Fibroblast of skin of left biceps (primary cell): ENCODE data around the gene GMEB2.

Source experiments
- DNase-seq, 2 experiments: peaks; one replicate each; pipeline ENCODE4 v3.0.0-alpha.2; 2013; ENCODE audit warnings: low read depth in 2 of 2

GMEB2 gene

GRCh38 chr20:63590218-63591146 lies 36.4 kb downstream of the GMEB2 start:
- DNase-seq = no peak

DNA sequence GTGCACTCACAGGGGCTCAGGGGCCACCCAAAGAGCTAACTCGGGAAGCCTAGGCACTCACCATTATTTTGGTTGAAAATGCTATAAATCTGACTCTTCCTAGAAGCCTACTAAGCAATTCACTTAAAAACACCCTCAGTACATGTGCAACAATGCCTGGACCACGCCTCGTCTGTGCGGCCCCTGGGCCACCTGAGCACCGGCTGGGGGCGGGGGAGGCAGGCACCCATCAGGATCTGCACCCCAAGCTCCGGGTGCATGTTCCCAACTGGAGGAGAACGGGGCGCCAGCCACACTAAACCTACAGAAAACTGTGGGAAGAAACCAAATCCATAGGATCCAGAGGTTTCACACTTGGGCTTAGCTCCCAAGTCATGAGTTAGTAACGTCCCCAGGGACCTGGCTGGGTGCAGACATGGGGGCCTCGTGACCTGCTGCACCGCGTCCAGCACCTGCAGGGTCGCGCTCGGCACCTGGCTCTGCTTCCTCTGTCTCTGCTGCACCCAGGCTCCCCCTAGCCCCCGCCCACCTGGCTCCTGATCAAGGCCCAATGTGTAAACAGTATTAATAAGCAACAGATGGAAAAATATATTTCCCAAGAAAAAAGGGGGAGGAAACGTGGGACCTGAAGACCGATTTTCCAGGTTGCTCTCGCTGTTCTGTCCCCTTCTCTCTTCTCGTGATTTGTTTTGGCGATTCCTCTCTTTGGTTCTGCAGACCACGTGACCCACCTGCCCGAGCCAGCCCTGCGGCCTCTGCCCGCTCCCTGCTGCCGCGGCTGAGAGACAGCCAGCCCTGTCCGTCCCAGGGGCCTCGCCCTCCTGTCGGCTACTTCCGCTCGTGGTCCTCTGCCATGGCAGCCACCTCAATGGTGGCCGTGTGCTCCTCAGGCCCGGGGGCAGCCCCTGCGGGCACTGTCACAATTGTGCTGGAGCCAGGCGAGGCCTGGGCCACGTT lies 37.4 kb downstream of the GMEB2 start:
- no peak for DNase-seq

DNA sequence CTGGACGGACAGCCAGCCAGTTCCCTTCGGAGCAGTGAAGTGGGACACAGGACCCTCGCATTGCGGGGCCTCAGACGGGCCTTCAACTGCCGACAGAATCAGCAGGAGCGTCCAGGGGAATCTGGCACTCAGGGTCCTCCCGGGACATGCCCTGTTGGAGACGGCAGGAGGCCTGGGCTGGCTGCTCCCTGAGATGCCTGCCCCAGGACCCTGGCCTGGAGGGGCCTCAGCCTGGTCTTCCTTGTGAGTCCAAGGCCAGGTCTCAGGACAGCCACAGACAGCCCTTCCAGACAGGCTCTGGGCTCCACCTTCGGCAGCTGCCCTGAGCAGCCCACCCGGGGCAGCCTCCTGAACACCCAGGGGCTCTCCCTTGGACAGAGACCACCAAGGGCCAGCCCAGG lies 38.3 kb downstream of the GMEB2 start:
- no peak for DNase-seq

GRCh38 chr20:63587776-63588591 lies 38.9 kb downstream of the GMEB2 start:
- DNase-seq = no peak

DNA sequence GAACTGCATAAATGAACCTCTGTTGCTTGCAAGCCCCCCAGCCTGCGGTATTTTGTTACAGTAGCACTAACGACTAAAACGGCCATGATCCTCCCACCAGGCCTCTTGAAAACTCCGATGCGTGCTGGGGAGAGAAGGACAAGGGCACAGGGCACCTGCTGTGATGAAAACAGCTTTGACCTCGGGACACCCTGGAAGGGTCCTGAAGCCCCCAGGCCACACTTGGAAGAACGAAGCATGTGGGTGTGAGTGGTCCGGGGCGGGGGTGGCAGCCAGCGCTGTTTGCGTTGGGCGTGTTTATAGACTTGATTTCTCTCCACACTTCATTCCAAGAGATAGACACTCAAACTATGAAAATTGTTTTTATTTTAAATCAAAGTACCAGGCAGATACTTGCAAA lies 39.6 kb downstream of the GMEB2 start:
- DNase-seq = no peak

GRCh38 chr20:63586797-63587196 lies 40.1 kb downstream of the GMEB2 start:
- DNase-seq = no peak

DNA sequence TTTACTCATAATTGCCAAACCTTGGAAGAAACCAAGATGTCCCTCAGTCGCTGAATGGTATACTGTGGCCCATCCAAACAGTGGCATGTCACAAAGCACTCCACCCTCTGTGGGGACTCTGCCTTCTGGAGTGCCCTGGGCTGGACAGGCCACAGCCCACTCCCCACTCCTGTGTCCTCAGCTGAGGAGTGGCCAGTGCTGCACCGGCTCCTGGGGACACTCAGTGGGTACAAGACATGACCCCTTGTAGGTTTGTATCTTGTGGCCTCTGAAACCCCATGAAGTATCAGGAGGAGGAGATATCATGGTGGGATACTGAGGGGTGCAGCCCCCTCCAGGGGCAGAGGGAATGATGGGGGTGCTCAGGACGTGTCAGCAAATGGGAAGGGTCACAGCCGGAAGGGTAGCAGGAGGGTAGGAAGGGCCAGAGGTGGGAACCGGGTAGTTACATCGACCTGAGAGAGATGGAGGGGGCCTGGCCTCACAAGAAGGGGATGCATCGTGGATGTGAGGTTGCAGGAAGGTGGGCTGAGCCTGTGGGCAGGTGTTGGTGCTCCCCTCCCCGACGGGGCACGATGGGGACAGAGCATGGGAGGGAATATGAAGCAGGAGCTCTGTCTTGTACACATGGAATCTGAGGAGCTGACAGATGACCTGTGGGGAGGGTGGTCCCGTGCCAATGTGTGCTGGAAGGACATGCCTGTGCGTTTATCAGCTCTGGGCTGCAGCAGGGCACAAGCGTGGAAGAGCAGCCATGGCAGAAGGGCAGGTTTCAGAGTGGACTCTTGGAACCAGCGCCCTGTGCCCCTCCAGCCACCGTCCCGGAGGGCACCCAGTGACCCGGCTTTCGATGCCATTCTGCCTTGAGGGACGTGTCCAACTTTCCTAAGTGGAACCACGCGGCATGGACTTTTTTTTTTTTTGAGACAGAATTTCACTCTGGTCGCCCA lies 41.0 kb downstream of the GMEB2 start:
- no peak for DNase-seq

- no peak for DNase-seq
Measured at GRCh38 chr20:63582382-63583063, 44.4 kb downstream of the GMEB2 start.

GRCh38 chr20:63580796-63581461 lies 46.0 kb downstream of the GMEB2 start:
- no peak for DNase-seq

DNA sequence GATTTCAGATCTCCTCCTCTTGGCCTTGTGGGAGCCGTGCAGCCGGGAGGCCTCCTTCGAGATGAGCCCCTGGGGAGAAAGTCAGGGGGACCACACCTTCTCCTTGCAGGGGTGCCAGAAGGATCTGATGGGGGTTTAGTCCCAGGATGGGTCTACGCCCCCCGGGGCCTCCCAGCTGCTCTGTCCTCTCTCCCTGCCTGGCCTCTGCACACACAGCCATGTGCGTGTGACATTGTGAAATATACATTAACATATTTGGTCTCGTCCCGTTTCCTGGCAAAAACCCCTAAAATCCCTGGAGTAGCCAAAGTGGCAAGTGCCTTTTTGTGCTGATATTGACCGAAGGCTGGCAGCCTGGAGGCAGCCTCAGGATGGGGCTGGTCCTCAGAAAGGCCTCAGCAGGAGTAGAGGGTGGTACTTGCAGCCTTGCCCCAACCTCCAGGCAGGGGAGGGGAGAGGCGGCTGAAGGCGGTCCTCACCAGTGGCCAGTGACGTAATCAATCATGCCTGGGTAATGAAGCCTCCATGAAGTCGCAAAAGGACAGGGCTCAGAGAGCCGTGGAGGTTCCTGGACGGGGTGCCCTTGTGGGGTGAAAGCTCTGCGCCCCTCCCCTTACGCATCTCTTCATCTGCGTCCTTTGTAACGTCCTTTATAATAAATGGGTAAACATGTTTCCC lies 47.7 kb downstream of the GMEB2 start:
- no peak for DNase-seq

GRCh38 chr20:63578224-63579016 lies 48.5 kb downstream of the GMEB2 start:
- DNase-seq = no peak

GRCh38 chr20:63577317-63577894 lies 49.5 kb downstream of the GMEB2 start:
- DNase-seq = no peak

DNA sequence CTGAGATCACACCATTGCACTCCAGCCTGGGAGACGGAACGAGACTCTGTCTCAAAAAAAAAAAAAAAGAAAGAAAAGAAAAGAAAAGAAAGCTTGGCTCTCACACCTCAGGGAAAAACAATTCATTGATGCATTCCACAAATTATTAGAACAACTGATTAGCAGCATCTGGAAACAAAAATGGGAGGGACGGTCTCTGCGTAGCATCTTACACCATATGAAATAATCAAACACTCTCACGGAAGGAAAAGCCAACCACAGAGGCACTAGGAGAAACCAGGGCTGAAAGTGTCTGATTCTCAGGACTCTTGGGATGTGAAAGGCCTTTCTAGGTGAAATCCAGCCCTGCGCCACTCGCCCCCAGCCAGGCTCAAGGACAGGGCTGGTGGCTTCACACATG lies 50.6 kb downstream of the GMEB2 start:
- no peak for DNase-seq

DNA sequence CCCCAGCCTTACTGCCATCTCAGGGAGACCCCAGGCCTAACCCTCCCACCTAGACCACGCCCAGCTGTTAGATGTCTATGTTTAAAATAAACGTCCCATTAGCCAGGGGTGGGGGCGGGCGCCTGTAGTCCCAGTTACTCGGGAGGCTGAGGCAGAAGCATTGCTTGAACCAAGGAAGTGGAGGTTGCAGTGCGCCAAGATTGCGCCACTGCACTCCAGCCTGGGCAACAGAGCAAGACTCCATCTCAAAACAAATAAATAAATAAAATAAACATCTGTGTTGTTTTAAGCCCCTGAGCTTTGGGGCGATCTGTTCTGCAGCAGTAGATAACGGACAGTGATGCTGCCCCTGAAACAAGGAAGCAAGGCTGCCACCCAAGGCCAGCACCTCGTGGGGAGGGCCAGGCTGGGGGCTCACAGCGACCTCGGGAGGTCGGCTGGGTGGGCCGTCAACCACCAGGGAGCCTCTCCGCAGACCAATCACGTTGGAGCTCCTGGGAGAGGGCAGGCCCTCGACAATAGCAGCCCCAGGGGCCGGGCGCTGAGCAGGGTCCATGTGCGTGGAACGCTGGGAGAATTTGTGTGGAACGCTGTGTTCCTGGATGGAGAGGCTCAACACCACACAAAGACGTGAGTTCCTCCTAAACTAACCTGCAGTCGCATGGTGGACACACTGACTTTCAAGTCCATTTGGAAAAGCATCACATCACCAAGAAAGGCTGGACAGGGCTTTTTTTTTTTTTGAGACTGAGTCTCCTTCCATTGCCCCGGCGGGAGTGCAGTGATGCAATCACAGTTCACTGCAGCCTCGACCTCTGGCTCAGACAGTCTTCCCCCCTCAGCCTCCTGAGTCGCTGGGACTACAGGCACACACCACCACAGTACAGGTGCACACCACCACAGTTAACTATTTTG lies 51.8 kb downstream of the GMEB2 start:
- no peak for DNase-seq

DNA sequence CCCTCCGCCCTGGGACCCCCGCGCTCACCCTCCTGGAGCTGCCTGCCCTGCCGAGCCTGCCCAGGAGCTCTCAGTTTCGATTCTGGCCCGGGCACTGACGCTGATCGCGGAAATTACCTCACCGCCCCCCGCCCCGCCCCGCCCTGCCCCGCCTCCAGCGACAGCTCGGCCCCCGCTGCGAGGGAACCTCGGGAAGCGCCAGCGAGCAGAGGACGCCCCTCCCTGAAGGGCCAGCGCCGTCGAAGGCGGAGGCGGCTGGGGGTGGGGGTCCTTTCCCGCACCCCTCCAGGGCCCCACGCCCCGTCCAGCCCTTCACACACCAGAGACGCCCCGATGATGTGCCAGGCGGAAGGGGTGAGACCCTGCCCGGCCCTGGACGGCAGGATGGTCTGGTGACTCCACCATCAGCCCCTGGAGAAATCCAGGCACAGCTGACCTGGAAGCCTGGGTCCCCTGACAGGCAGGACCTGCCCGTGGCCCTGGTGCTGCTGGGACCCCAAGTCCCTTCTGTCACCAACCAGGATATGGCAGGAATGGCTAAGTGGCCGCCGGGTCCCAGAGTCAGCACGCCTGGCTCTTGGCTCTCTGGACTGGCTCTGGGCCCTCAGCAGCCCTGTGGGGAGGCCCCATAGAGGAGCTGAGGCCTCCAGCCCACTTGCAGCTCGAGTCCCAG lies 52.6 kb downstream of the GMEB2 start, which contains the start of gene HELZ2:
TSS of gene HELZ2 (minus strand) at position 84 of the 673 bp plus-strand sequence. CDS start 1,854 bp downstream, outside the sequence.
- no peak for DNase-seq

DNA sequence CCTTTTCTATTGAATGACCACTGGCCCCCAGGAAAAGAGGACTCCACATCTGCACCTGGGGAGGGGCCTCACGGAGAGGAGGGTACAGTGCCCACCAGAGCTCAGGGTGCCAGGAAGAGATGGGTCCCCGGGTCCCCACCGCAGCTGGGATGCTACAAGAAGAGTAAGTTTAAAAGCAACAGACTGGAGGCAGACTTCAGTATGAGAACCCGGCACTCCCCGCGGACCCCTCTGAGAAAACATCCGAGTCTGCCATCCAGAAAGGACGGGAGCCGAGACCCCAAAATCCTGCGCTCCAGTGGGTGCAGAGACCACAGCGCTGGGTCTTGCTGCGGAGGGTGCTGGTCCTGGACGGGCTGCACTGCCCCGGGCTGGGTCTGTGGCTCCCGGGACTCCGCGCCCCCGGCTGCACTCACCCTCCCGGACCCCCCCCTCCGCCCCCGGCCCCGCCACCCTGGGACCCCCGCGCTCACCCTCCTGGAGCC lies 53.2 kb downstream of the GMEB2 start:
- no peak for DNase-seq
